GM18526 (cell line): ENCODE data around the gene BMX.

Experiments
- POLR2A ChIP-seq: IDR thresholded peaks from 3 replicates; pipeline ENCODE4 v1.6.1; 2011; ENCODE audit not compliant: insufficient read length; ENCODE audit errors: extremely low read depth

Gene BMX

DNA sequence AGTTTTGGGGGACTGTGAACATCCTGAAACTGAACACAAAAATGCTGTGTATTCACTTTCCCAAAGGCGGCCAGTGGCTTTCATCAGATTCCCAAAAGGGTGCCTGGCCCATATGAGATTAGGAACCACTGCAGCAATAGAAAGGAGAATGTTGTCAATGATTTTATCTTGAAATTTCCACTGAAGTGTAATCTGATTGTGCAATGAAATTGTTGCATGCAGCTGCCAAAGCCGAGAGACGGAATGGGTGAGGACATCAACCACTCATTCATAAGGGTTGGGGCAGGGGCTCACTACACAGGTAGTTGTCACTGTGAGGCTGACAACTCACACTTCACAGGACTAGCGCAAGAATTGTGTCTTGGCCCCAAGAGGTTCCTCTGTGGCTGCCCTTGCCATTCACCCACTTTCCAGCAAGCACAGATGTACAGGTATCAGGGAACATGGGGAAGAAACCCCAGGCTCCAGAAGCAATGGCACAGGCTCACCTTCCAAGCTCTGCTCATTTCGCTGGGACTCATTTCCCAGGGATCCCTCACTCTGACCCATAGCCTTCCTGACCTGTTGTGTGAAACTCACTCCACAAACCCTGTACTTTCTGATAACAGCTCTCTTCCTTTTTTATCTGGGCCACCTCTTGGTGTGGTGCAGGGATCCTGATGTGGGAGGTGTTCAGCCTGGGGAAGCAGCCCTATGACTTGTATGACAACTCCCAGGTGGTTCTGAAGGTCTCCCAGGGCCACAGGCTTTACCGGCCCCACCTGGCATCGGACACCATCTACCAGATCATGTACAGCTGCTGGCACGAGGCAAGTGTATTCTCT lies 48.8 kb downstream of the BMX start:
- no peak for TF ChIP-seq POLR2A

DNA sequence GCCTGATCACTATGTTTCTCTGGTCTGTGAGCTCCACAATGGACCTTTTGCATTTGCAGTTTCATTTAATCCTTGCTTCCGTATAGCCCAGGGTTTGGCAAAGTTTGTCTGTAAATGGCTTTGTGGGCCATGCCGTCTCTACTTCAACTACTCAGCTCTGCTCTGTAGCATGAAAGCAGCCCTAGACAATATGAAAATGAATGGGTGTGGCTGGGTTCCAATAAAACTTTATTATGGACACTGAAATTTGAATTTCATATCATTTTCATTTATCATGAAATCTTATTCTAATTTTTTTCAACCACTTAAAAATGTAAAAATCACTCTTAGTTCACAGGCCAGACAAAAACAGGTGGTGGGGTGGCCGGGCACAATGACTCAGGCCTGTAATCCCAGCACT lies 58.6 kb downstream of the BMX start:
- no peak for TF ChIP-seq POLR2A

DNA sequence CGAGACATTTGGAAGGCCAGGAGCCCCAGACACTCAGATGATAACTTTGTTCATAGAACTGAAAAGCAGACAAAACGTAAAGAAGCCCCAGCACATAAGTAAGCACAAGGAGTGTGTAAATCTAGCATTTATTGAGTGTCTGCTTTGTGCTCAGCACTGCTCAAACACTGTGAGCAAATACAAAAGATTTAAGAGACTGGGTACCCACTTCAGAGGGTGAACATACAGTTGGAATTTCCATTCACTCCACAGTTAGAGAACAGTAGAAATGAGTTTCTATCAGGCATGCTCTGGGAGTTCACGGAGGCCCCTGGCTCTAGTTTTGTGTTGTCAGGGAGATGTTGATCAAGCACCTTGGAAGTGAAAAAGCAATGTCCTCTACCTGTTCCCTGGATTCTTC lies 60.3 kb downstream of the BMX start:
- no peak for TF ChIP-seq POLR2A

- no peak for TF ChIP-seq POLR2A
These were observed 62.4 kb downstream of the BMX start for GRCh38 chrX:15563056-15563455.

DNA sequence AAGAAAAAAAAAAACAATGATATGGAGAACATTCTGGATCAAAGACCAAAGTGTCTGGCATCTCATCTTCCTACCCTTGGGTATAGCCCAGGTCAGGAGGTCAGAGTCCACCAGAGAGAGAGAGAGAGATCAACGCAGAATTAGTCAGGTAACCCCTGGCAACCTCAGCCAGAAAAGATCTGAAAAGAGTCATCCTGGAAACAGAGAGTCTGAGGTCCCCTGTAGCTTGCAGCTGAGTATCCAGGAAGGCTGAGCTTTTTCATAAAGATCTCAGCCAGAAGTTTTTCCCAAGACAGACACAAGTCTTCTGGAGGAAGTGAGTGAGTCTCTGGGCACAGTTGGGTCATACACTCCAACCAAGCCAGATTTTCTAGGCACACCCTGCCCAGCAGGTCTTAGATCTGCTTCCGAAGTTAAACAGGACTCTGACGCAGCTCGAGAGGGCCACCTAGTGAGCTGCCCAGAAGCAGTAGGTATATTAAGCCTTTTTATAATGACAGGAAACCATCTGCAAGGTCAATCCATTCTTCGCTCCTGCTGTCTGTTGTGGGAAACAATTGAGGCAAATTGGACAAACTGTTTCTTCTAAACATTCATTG lies 64.5 kb downstream of the BMX start:
- TF ChIP-seq POLR2A, result no peak

DNA sequence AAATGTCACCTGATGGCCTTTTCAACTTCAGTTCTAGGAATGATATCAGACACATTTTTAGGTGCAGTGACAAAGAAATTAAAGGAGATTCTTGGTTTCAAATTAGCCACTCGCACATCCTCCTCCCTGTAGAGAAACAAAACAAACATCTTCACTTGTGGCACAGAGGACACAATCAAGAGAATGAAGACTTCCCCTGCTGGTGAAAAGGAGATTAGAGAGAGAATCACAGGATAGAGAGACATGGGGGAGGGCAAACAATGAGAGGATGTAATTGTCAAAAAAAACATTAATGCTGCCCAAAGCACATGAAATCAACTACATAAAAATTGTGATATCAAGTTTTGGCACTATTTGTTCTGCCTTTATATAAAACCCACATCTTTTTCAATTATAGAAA lies 65.6 kb downstream of the BMX start:
- no peak for TF ChIP-seq POLR2A

DNA sequence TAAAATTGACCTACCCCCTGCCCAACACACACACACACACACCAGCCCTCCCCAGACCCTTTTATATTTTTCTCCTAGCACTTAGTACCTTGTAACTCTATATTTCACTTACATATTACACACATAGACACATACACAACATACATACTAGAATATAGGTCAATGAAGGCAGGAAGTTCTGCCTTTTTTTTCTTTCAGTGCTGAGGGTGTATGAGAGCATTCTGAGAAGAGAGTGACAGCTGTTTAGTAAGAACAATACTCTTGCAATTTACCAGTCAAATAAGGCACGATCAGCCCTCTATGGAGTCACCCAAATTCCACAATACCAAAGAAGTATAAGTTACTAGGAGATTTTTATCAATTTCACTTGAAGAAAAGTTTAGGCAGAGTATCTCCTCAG lies 66.7 kb downstream of the BMX start:
- TF ChIP-seq POLR2A, result no peak

GRCh38 chrX:15567886-15568616 lies 67.4 kb downstream of the BMX start:
- no peak for TF ChIP-seq POLR2A

DNA sequence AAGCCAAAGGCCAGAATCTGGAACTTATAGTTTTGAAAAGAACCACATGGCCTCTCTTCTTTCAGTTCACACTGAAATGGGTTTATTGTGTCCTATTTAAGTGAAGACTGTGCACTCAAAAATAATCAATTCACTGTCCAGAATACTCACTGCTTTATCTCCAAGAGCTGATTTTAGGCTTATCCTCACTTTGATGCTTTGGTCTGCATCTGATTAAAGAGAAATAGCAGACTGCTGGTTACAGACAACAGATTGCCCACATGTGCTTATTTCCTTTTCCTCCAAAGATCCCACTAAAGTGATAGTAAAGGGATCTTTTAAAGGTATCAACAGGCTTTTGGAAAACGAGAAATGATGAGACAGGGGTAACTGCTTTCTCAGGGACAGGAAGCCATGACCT lies 69.5 kb downstream of the BMX start:
- no peak for TF ChIP-seq POLR2A

GRCh38 chrX:15574017-15574416 lies 73.4 kb downstream of the BMX start:
- no peak for TF ChIP-seq POLR2A

GRCh38 chrX:15576019-15576418 lies 75.4 kb downstream of the BMX start:
- TF ChIP-seq POLR2A, result no peak

- TF ChIP-seq POLR2A, result no peak
These were observed 79.5 kb downstream of the BMX start for GRCh38 chrX:15579778-15580747.

DNA sequence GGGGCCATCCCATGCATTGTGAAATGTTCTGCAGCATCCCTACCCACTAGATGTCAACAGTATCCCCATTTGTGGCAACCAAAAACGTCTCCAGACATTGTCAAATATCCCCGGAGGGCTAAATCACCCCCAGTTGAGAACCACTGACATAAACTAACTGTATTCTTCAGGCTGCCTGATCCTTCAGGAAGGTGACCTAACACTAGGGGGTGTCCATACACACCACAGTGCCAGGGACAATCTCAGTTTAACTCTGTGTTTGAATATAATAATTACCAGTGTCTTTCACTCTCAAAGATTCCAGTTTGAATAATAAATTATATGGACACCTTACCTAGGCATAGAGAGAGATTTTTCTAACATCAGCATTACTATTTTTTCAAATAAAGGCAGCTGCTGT lies 93.8 kb downstream of the BMX start:
- TF ChIP-seq POLR2A, result no peak

- TF ChIP-seq POLR2A, result no peak
These were observed 97.4 kb downstream of the BMX start for GRCh38 chrX:15598026-15598425.

DNA sequence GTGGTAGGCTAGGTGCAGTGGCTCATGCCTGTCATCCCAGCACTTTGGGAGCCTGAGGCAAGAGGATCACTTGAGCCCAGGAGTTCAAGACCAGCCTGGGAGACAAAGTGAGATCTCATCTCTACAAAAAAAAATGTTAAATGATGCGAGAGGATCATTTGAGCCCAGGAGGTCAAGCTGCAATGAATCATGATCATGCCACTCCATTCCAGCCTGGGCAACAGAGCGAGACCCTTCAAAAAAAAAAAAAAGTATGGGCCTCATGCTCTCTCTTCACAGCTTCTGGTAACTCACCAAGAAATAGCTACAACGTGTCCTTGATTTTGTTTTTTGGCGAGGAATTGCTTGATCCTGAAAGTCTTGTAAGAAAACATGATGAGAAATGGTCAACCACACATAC lies 98.9 kb downstream of the BMX start:
- TF ChIP-seq POLR2A, result no peak
